AG04450 (cell line): Measurements from ENCODE around the gene ACR. TPM values are rescaled to one million over a fixed set of nuclear protein-coding genes. Genes with fewer than 3 reads are reported as not detected.

ENCODE experiments used
- CTCF ChIA-PET: fragments of 300-600, 350-600 bp; formaldehyde crosslinking; extraction: SDS; loops from one replicate; lab custom pipeline; 2022; ENCODE audit warnings: antibody characterized with exemption, inconsistent platforms; lab: Charles Lee
- POLR2A ChIA-PET: fragments of 350-600 bp; formaldehyde crosslinking; extraction: SDS; loops from one replicate; lab custom pipeline; 2021; ENCODE audit warnings: antibody characterized with exemption, inconsistent platforms; lab: Yijun Ruan, JAX
- DNase-seq: peaks from one replicate; pipeline ENCODE4 v3.0.0-alpha.2; 2011; ENCODE audit warnings: low read depth, low spot score
- H3K27ac ChIP-seq: one replicate; pipeline ENCODE4 v1.5.1; 2012; ENCODE audit warnings: low read depth, low read length, control low read depth
- H3K27me3 ChIP-seq: one replicate; pipeline ENCODE4 v1.6.0; 2012; ENCODE audit warnings: low read length; ENCODE audit not compliant: control insufficient read depth, insufficient read depth
- H3K4me3 ChIP-seq: 2 replicates; pipeline ENCODE4 v1.5.1; 2011; ENCODE audit warnings: mild to moderate bottlenecking, low read depth, low read length, control low read depth
- H3K9me3 ChIP-seq: 2 replicates; pipeline ENCODE4 v1.5.1; 2012; ENCODE audit warnings: low read length; ENCODE audit not compliant: control insufficient read depth, insufficient read depth
- polyA plus RNA-seq: library from polyadenylated mRNA; depleted of rRNA; stranded (reverse); fragments of >200 nt; gene quantifications from 2 replicates; pipeline ENCODE4 v1.2.3, GENCODE V29; 2011
- TF ChIP-seq, protein P1 (sequence below): IDR thresholded peaks from 2 replicates; pipeline ENCODE4 v1.5.1; 2011; ENCODE audit warnings: low read depth, low read length, control low read depth, inconsistent platforms

ACR gene
- polyA plus RNA-seq, 1 experiment = not detected

DNA sequence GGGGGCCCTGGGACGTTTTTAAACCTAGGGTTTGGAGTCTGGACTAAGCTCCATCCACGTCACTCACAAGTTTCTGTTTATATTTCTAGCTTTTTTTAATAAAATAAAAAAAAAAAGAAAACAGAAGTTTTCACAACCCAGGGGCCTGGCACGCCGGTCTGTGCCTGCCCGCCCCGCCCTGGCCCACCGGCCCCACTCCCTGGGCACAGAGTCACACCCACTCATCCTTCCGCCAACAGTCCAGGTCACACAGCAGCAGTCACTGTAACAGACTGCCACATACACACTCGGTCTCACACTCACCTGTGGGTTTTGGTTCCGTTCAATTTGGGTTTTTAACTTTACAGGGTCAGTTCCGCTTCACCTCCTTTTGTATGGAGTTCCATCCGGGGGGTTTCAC, 5.3 kb upstream of the ACR start:
- TF ChIP-seq, protein P1, sequence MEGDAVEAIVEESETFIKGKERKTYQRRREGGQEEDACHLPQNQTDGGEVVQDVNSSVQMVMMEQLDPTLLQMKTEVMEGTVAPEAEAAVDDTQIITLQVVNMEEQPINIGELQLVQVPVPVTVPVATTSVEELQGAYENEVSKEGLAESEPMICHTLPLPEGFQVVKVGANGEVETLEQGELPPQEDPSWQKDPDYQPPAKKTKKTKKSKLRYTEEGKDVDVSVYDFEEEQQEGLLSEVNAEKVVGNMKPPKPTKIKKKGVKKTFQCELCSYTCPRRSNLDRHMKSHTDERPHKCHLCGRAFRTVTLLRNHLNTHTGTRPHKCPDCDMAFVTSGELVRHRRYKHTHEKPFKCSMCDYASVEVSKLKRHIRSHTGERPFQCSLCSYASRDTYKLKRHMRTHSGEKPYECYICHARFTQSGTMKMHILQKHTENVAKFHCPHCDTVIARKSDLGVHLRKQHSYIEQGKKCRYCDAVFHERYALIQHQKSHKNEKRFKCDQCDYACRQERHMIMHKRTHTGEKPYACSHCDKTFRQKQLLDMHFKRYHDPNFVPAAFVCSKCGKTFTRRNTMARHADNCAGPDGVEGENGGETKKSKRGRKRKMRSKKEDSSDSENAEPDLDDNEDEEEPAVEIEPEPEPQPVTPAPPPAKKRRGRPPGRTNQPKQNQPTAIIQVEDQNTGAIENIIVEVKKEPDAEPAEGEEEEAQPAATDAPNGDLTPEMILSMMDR = no peak
- ChIA-PET CTCF (interaction anchor here (1.0 to 3.0 kb wide), 5 partner anchors 11 to 92 kb away, joined by 3 to 7 read pairs (median 5); no protein-coding TSS in a partner anchor), POLR2A (no interaction called here)
- DNase-seq = no peak
- Histone ChIP-seq H3K27ac (no peak overlapping the region), H3K9me3 (no peaks in the 10 kb centered on the region; the same call in 1 of the 2 replicates), H3K4me3 (no peak overlapping the region), H3K27me3 (peaks cover 17% of the 10 kb centered on the region)

DNA sequence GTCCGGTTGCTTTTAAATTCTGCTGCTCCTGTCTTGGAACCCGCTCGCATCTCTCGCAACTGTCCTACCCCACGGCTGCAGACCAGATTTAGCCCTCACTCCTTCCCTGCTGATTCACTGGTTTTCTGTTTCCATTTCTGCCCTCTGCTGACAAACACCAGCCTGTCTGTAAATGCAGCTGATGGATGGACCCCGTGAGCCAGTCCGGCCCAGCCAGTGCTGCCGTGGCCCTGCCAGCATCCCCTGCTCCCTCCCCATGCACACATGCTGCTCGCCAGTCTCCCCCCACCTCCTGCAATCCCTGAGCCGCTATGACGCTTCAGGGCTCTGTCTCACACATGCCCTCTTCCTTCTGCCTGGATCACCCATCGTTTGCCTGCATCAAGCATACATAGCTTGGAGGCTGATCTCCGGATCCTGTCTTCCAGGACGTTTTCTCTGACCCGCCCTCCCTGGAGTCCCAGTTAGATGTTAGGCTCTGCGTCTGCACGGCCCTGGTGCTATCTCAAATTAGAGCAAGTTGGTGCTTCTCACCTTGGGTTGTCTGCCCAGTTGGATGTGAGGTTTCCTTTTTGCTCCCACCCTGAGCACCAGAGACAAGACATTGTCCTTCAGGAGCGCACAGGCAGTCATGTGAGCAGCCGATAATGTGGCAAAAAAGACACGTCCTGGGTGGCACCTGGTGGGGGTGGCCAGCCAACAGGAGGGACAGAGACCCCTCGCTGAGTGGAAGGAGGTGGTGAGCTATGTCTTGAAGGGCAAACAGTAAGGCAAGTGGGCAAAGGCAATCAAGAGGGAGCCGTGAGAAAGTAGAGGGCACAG, 4.3 kb upstream of the ACR start:
- no peak overlapping the region for H3K27ac ChIP-seq
- TF ChIP-seq, protein P1 = 0 out of 2 replicates have a peak, but pooled peaks have one; percentile 9
- DNase-seq = peak; percentile 26
- H3K9me3 ChIP-seq = no peaks in the 10 kb centered on the region; the same call in 1 of the 2 replicates
- POLR2A ChIA-PET = no interaction called here
- CTCF ChIA-PET = interaction anchor here (1.1 to 3.0 kb wide), 2 partner anchors 24 to 41 kb away, joined by 3 to 7 read pairs; no protein-coding TSS in a partner anchor
- peaks cover 25% of the 10 kb centered on the region for H3K27me3 ChIP-seq
- H3K4me3 ChIP-seq = peak overlapping the region; percentile 35

GRCh38 chr22:50734343-50734771, 3.6 kb upstream of the ACR start:
- H3K27ac ChIP-seq = no peak overlapping the region
- CTCF ChIA-PET = interaction anchor here (3.0 kb wide), 1 partner anchor 40 kb away, joined by 7 read pairs; no protein-coding TSS in a partner anchor
- DNase-seq = no peak
- no peaks in the 10 kb centered on the region; the same call in 1 of the 2 replicates for H3K9me3 ChIP-seq
- POLR2A ChIA-PET = no interaction called here
- TF ChIP-seq, protein P1 = no peak
- no peak overlapping the region for H3K4me3 ChIP-seq
- H3K27me3 ChIP-seq = peaks cover 29% of the 10 kb centered on the region

DNA sequence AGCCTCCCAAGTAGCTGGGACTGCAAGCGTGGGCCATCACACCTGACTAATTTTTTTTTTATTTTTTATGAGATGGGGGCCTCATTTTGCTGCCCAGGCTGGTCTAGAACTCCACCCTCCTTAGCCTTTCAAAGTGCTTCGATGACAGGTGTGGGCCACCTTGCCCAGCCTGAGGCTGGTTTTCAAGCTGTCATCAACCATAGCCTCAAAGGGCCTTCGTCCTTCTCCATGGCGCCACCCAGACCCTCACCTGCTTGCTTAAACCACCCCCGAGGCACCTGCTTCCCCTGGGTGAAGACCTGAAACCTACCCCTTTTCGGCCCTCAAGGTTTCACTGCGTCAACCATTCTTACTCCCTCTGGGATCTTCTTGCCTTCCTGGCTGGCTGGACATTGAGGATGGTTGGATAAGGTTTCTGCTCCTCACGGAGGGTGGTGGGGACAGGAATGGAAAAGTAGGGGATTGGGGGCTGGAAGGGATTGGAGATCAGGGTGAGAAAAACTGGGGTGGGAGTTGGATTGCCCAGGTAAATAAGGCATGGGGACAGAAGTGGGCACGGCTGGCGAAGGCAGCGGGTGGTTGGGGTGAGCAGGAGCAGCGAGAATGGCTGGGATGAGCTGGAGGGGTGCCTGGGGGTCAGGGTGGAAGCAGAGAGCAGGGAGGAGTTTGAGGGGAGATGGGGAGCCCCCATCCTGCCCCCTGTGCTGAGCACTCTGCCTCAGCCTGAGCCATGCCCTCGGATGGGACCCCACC, 2.8 kb upstream of the ACR start:
- TF ChIP-seq, protein P1 = no peak
- POLR2A ChIA-PET = no interaction called here
- CTCF ChIA-PET = no interaction called here
- Histone ChIP-seq H3K9me3 (no peaks in the 10 kb centered on the region; the same call in 1 of the 2 replicates), H3K27ac (no peak overlapping the region), H3K27me3 (peaks cover 30% of the 10 kb centered on the region), H3K4me3 (no peak overlapping the region)
- DNase-seq = no peak
